ENCODE results near the gene PRDM15. TPM values are rescaled to one million over a fixed set of nuclear protein-coding genes. Genes with fewer than 3 reads are reported as not detected.
A peak's percentile ranks its signal among the peaks of the same experiment; 100 is the strongest.

Gene PRDM15
- total and polyA plus RNA-seq, 8 donors: 0.92 to 44.6 (median 3.4) TPM

DNA sequence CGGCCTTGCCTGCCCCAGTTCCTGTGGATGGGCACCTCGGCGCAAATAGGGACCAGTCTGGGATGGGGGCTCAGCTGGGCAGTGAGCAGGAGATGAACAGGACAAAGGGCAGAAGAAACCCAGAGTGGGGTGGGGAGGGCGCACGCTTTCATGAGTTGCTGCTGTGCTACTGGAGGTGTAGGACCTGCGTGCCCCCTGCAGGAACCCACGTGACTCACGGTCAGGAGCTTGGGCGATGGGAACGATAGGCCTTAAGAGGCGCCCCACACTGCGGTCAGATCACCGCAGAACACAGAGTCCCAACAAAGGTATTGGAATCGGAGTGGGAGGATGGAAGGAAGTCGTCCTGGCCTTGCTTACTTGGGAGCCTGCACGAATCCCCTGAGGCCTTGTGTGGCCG lies 17.2 kb downstream of the PRDM15 start:
- DNase-seq: no peak
- peaks cover 11 to 30% (median 27%) of the 10 kb centered on the region in 4 donors for H3K36me3 ChIP-seq
- H3K27me3 ChIP-seq: no peaks in the 10 kb centered on the region
- no peak overlapping the region for H3K27ac ChIP-seq
- WGBS, 5 donors: 90 to 98% (median 95%) methylated on average over 17 of the region's 17 CpGs
- no peaks in the 10 kb centered on the region for H3K9me3 ChIP-seq
- intact Hi-C loops (cut with DNase I; ENCODE audit: low total_unique reads): no loop called here
- TF ChIP-seq POLR2A (IDR thresholded peaks at IDR 0.05) (no peak), EP300 (IDR thresholded peaks at IDR 0.05) (no peak), CTCF (IDR thresholded peaks at IDR 0.05) (no peak), POLR2AphosphoS5 (IDR thresholded peaks at IDR 0.05) (no peak)
- no peak overlapping the region for H3K4me3 ChIP-seq
- H3K4me1 ChIP-seq: peaks cover 18 to 33% (median 21%) of the 10 kb centered on the region in 4 donors

GRCh38 chr21:41861255-41861654 lies 17.9 kb downstream of the PRDM15 start:
- no peaks in the 10 kb centered on the region for H3K9me3 ChIP-seq
- intact Hi-C loops (cut with DNase I; ENCODE audit: low total_unique reads): no loop called here
- no peak for DNase-seq
- peaks cover 12 to 26% (median 16%) of the 10 kb centered on the region in 4 donors for H3K4me1 ChIP-seq
- H3K27ac ChIP-seq: no peak overlapping the region
- H3K36me3 ChIP-seq: peaks cover 13 to 38% (median 34%) of the 10 kb centered on the region in 4 donors
- 58 to 94% (median 91%) methylated on average over 4 of the region's 4 CpGs for WGBS, 5 donors
- no peaks in the 10 kb centered on the region for H3K27me3 ChIP-seq
- TF ChIP-seq POLR2A (IDR thresholded peaks at IDR 0.05) (no peak), EP300 (IDR thresholded peaks at IDR 0.05) (no peak), CTCF (IDR thresholded peaks at IDR 0.05) (no peak), POLR2AphosphoS5 (IDR thresholded peaks at IDR 0.05) (no peak)
- no peak overlapping the region for H3K4me3 ChIP-seq

DNA sequence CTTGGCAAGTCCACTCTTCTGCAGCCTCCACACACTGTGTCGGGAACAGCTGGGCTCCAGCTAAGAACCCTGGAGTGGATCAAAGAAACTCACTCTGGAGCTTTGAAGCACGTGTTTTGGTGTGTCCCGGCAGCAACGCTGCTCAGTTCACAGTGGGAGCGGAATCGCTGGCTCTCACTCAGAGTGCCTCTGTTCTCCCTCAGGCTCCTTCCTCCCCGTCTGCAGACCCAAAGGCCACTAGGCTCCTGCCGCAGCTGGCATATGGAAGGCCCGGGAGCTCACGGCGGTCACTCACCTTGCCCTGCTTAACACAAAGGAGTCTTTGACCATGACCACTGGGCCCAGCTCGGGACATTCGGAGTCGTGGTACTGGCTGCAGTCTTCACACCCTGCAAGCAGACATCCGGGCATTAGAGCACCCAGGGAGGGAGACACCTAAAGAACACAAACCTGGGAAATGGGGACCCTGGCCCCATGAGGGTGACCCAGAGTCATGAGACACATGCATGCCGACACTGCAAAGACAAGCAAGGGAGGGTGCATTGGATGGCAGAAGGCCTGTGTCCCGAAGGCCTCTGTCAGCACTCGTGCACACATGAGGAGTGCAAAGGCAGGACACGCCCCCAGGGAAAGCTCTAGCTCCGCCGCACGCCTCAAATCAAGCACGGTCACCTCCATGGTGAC lies 19.7 kb downstream of the PRDM15 start:
- H3K4me3 ChIP-seq: no peak overlapping the region
- peaks cover 18 to 53% (median 49%) of the 10 kb centered on the region in 4 donors for H3K36me3 ChIP-seq
- peaks cover 0 to 15% (median 5%) of the 10 kb centered on the region in 4 donors for H3K4me1 ChIP-seq
- 93 to 96% (median 94%) methylated on average over 22 to 23 of the region's 23 CpGs for WGBS, 5 donors
- no peaks in the 10 kb centered on the region for H3K9me3 ChIP-seq
- DNase-seq: no peak
- intact Hi-C loops (cut with DNase I; ENCODE audit: low total_unique reads): no loop called here
- no peak overlapping the region for H3K27ac ChIP-seq
- no peaks in the 10 kb centered on the region for H3K27me3 ChIP-seq
- TF ChIP-seq EP300 (IDR thresholded peaks at IDR 0.05): no peak
- no peak for TF ChIP-seq POLR2A (IDR thresholded peaks at IDR 0.05)
- no peak for TF ChIP-seq POLR2AphosphoS5 (IDR thresholded peaks at IDR 0.05)
- no peak for TF ChIP-seq CTCF (IDR thresholded peaks at IDR 0.05)

- Histone ChIP-seq H3K4me3 (no peak overlapping the region), H3K4me1 (peaks cover 0 to 14% (median 5%) of the 10 kb centered on the region in 4 donors), H3K27me3 (no peaks in the 10 kb centered on the region), H3K27ac (no peak overlapping the region), H3K9me3 (no peaks in the 10 kb centered on the region), H3K36me3 (peaks cover 26 to 60% (median 56%) of the 10 kb centered on the region in 4 donors)
- intact Hi-C loops (cut with DNase I; ENCODE audit: low total_unique reads): no loop called here
- DNase-seq: no peak
- 86 to 93% (median 91%) methylated on average over 16 to 27 of the region's 27 CpGs for WGBS, 5 donors
- no peak for TF ChIP-seq EP300 (IDR thresholded peaks at IDR 0.05)
- peak in 1 of 7 experiments; percentile 11 for TF ChIP-seq CTCF (IDR thresholded peaks at IDR 0.05)
These were observed 20.5 kb downstream of the PRDM15 start for GRCh38 chr21:41858466-41859296.

All from stomach (tissue), 9 donors.